ENCODE results near the gene WDR20. TPM values are rescaled to one million over a fixed set of nuclear protein-coding genes. Genes with fewer than 3 reads are reported as not detected.
A peak's percentile ranks its signal among the peaks of the same experiment; 100 is the strongest.

Gene WDR20
- total RNA-seq, 4 donors from 2014 or later: 15.0 to 26.7 (median 18.3) TPM

GRCh38 chr14:102188187-102188586 lies 48.5 kb downstream of the WDR20 start:
- no peaks in the 10 kb centered on the region for H3K9me3 ChIP-seq
- no peaks in the 10 kb centered on the region for H3K36me3 ChIP-seq
- no peaks in the 10 kb centered on the region for H3K27me3 ChIP-seq
- DNase-seq (ENCODE audit: low spot score in 2 of 2): no peak
- TF ChIP-seq CTCF (IDR thresholded peaks at IDR 0.05) (no peak), EP300 (IDR thresholded peaks at IDR 0.05) (no peak), POLR2A (IDR thresholded peaks at IDR 0.05) (no peak)
- H3K4me1 ChIP-seq: peaks cover 0 to 39% (median 13%) of the 10 kb centered on the region in 4 donors
- 43 to 44% methylated on average over 1 of the region's 1 CpG for WGBS, 2 donors
- H3K4me3 ChIP-seq: no peak overlapping the region
- H3K27ac ChIP-seq: no peak overlapping the region

GRCh38 chr14:102189874-102190273 lies 50.2 kb downstream of the WDR20 start:
- no peak for DNase-seq (ENCODE audit: low spot score in 2 of 2)
- no peaks in the 10 kb centered on the region for H3K27me3 ChIP-seq
- no peak overlapping the region for H3K4me3 ChIP-seq
- no peak overlapping the region for H3K27ac ChIP-seq
- H3K36me3 ChIP-seq: no peaks in the 10 kb centered on the region
- WGBS, 2 donors: 91 to 92% methylated on average over 5 of the region's 5 CpGs
- H3K9me3 ChIP-seq: no peaks in the 10 kb centered on the region
- peaks cover 0 to 33% (median 13%) of the 10 kb centered on the region in 4 donors for H3K4me1 ChIP-seq
- TF ChIP-seq CTCF (IDR thresholded peaks at IDR 0.05) (no peak), EP300 (IDR thresholded peaks at IDR 0.05) (no peak), POLR2A (IDR thresholded peaks at IDR 0.05) (no peak)

- Histone ChIP-seq H3K36me3 (peaks cover 0 to 4% (median 0%) of the 10 kb centered on the region in 3 donors), H3K9me3 (no peaks in the 10 kb centered on the region), H3K27ac (no peak overlapping the region), H3K4me1 (peaks cover 0 to 40% (median 12%) of the 10 kb centered on the region in 4 donors), H3K4me3 (no peak overlapping the region), H3K27me3 (no peaks in the 10 kb centered on the region)
- TF ChIP-seq POLR2A (IDR thresholded peaks at IDR 0.05) (no peak), EP300 (IDR thresholded peaks at IDR 0.05) (no peak), CTCF (IDR thresholded peaks at IDR 0.05) (no peak)
- no peak for DNase-seq (ENCODE audit: low spot score in 2 of 2)
- 53 to 61% methylated on average over 13 of the region's 13 CpGs for WGBS, 2 donors
Measured at GRCh38 chr14:102192840-102193502, 53.3 kb downstream of the WDR20 start.

GRCh38 chr14:102194856-102195255 lies 55.2 kb downstream of the WDR20 start:
- H3K36me3 ChIP-seq: peaks cover 0 to 21% (median 4%) of the 10 kb centered on the region in 3 donors
- 79 to 83% methylated on average over 4 of the region's 4 CpGs for WGBS, 2 donors
- TF ChIP-seq EP300 (IDR thresholded peaks at IDR 0.05) (no peak), POLR2A (IDR thresholded peaks at IDR 0.05) (no peak)
- no peak overlapping the region for H3K4me3 ChIP-seq
- no peaks in the 10 kb centered on the region for H3K9me3 ChIP-seq
- H3K4me1 ChIP-seq: peaks cover 0 to 37% (median 12%) of the 10 kb centered on the region in 4 donors
- no peak for DNase-seq (ENCODE audit: low spot score in 2 of 2)
- no peaks in the 10 kb centered on the region for H3K27me3 ChIP-seq
- no peak overlapping the region for H3K27ac ChIP-seq

- Histone ChIP-seq H3K4me3 (no peak overlapping the region), H3K27me3 (no peaks in the 10 kb centered on the region), H3K4me1 (peaks cover 0 to 37% (median 12%) of the 10 kb centered on the region in 4 donors), H3K9me3 (no peaks in the 10 kb centered on the region), H3K36me3 (peaks cover 0 to 24% (median 4%) of the 10 kb centered on the region in 3 donors), H3K27ac (peak overlapping the region in 1 of 4 donors; percentile 50)
- TF ChIP-seq POLR2A (IDR thresholded peaks at IDR 0.05) (no peak), EP300 (IDR thresholded peaks at IDR 0.05) (no peak)
- DNase-seq (ENCODE audit: low spot score in 2 of 2): no peak
- 58 to 76% methylated on average over 1 of the region's 1 CpG for whole genome bisulfite sequencing, 2 donors
Measured at GRCh38 chr14:102195446-102195845, 55.7 kb downstream of the WDR20 start.
